ENCODE data around the gene HS3ST4.

The HS3ST4 gene

DNA sequence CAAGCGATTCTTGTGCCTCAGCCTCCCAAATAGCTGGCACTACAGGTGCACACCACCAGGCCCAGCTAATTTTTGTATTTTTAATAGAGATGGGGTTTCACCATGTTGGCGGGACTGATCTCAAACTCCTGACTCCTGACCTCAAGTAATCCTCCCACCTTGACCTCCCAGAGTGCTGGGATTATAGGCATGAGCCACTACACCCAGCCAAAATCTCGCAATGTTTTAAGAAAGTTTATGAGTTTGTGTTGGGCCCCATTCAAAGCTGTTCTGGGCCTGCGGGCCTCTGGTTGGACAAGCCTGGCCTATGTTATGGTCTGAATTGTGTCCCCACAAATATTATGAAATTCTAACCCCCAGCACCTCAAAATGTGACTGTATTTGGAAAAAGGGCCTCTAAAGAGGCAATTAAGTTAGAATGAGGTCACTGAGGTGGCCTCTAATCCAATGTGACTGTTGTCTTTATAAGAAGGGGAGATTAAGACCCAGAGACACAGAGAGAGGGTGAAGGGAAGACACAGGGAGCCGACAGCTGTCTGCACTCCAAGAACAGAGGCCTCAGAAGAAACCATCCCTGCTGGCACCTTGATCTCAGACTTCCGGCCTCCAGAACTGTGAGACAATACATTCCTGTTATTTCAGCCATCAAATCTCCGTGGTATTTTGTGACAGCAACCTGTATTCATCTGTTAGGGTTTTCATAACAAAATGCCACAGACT, 469.9 kb downstream of the HS3ST4 start:
- no peak for DNase-seq (ENCODE audit: low read depth in 3 of 3, low spot score in 1 of 3)

DNA sequence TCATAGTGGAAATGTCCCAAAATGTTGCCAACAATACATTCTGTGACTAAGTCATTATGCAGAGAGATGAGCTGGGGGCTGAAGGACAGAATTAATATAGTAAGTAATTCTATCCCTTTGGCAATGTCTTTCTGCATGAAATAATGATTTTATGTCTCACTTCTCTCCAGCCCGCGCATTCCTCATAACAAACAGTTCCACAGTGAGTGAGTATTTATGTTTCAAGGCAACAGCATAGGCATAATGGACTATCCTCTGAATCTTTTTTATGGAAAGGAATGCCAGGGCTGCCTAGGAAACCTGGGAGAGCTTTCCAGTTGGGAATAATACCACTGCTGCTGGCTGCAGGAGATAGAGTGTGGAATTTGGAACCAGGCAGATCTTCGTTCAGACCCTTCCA, 477.7 kb downstream of the HS3ST4 start:
- no peak for DNase-seq (ENCODE audit: low read depth in 3 of 3, low spot score in 1 of 3)

DNA sequence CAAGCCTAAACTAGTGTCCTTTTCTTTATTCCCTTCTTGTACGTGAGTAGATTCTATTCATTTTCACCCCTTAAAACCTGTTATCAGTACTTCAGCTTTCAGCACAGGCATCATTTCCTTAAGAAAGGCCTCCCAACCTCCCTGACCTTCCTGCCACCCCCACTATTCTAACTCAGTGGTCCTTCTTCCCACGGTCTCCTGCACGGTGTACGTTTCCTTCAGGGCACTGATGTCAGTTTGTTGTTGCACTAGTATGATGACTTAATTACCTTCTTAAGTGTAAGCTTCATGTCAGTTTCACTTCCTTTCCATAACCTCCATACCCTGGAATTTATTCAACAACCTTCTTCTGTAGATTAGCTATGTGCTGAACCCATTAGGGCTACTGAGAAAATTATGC, 484.2 kb downstream of the HS3ST4 start:
- DNase-seq (ENCODE audit: low read depth in 3 of 3, low spot score in 1 of 3): no peak

DNA sequence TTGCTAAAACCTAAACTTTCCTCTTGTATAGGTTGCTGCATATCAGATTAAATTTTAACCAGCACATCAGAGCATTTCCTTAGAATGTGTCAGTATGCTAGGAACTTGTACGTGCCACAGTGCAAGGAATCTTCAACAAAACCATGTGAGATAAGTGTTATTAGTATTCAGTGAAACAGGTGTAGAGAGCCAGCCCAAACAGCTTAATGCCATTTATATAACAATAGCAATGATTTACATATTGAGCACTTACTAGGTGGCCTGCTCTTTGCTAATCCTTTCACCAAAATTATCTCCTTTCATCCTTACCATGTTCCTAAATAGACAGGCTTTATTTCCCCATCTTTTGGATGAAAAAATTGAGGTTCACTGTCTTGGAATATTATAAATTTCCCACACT, 485.7 kb downstream of the HS3ST4 start:
- no peak for DNase-seq (ENCODE audit: low read depth in 3 of 3, low spot score in 1 of 3)

DNA sequence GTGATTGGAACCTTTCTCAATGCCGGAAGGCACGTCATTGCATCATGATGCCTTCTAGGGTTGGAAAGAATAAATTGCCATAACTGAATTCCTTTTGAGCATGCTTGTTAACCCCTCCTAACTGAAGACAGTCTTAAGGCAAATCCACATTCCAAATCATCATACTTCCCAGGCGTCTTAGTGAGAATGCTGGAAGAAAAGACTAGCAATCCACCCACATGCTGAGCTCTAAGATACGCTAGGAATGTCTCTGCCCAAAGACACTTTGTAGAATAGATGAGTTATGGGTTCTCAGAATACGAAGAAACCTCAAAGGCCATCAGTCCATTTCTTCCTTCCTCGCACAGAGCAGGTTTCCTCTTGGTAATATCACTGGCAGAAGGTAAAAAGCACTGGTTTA, 486.5 kb downstream of the HS3ST4 start:
- DNase-seq (ENCODE audit: low read depth in 3 of 3, low spot score in 1 of 3): no peak

DNA sequence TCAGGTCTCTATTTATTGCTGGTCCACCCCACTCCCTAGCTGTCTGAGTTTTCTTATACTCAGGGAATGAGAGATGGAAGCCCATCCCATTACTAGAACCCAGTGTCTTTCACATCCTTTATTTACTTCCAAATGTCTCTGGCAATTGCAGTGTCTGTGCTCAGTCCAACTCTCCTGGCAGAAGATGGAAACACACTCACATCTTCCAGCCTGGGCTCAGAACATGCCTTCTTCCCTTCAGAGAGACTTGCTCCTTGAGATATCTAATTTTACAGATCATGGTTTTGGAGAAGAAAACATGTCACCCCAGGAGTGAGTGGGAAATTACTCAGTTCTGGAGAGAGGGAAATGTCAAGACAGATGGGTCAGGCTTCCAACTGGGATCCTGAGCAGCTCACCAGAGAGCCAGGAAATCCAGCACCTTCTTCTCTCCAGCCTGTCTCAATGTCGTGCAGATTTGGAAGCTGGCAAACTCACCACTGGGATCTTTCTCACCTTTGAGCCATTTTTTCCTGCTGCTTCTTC, 494.4 kb downstream of the HS3ST4 start:
- DNase-seq (ENCODE audit: low read depth in 3 of 3, low spot score in 1 of 3): no peak

Data from stimulated activated CD4-positive, alpha-beta T cell treated with anti-CD3 and anti-CD28 coated beads, TNF-alpha, amount 100 ng/mL, for 1 hour (primary cell).